AG20443 (cell line): ENCODE data around the gene ARGLU1.

Experiments
- DNase-seq: peaks from one replicate; pipeline ENCODE4 v3.0.0; 2012; ENCODE audit warnings: low spot score, mixed read lengths

ARGLU1 gene

GRCh38 chr13:106499896-106500295 lies 68.0 kb downstream of the ARGLU1 start:
- DNase-seq = no peak

DNA sequence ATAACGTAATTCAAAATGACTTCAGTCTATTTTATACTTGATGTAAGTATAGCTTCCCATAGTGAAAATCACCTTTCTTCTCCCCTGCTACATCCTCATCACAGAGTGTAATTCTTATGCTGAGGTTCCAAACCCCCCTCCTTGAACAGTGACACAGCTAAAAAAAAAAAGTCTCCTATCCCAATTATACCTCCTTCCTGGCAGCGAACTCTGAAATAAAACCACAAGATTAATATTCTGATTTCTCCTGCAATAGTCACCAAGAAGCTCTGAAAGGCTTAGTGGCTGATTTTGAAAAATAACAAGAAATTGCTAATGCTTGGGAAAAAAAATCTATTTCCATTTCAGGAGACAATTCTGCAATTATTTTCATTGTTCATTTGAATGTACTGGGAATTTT lies 68.8 kb downstream of the ARGLU1 start:
- no peak for DNase-seq

DNA sequence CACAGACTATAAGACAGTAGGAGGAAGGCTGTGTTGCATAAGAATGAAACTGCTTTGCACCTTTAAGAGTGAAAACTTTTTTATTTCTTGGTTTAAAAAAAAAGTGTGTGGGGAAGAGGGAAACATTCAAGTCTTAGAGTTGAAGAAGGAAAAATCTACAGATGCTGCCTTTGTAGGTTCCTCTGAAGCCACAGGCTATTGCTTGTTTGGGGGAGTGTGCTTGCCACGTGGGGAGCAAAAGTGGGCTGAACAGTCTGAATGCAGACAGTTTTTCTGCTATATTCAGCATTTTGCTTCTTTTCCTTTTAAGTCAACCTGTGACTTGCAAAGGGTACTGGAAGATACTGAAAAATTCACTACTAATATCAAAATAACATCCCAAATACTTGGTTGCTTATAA lies 69.4 kb downstream of the ARGLU1 start:
- no peak for DNase-seq

- no peak for DNase-seq
Observed at GRCh38 chr13:106498158-106498557, 69.8 kb downstream of the ARGLU1 start.

GRCh38 chr13:106497079-106497478 lies 70.9 kb downstream of the ARGLU1 start:
- DNase-seq = no peak

DNA sequence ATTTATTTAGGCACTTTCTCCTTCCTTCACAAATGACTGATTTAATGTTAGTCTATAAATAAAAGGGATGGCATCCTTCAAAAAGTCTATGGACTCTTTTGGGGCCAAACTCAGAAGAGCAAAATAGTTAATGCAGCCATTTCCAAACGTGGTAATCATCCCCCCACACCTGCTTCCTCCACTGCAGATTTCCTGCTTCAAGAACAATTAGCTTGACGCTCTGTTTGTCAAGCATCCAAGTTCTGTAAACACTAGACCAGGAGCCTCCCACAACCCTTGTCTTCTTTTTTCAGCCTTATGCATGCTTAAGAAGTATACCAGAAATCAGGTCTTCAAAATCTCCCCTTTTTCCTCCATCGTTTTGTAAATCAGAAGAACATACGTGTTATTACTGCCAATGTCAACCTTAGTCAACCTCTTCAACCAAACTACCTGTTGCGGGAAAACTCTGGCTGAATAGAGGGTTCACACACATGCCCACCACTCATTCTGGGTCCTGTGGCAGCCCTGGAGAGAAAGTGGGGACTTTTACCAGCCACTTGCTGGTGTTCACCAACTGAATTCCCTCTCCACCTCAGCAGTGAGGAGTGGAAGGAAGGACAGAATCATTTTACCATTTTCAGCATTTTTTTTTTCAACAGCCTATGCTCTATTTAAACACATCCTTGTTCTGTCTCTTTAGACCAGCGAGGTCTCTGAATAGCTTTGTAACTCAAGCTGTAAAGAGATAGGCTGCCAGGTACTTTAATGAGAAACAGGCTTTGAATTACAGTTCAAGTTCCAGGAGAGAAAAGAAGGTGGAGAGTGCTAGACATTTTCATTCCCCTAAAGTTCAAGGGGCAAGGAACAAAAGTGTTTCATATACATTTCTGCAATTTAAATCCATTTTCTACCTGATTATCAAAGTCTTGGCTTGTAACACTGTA lies 71.6 kb downstream of the ARGLU1 start:
- DNase-seq = no peak

DNA sequence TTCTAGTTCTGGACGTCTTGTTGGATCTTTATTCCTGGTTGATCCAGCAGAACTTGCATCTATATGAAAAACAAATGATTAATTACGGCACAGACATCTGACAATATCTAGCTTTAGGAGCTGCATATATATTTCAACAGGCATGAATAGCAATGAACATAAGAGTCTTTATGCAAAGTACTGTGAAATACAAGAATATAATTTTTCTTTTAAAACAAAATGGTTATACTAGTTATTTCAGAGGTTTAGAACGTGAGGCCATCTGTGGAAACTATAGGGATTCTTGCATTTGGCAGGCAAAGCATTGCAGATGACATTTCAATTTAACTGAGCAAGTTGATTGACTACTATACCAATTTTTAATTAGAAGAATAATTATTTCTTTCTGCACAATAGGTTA lies 73.0 kb downstream of the ARGLU1 start:
- no peak for DNase-seq

DNA sequence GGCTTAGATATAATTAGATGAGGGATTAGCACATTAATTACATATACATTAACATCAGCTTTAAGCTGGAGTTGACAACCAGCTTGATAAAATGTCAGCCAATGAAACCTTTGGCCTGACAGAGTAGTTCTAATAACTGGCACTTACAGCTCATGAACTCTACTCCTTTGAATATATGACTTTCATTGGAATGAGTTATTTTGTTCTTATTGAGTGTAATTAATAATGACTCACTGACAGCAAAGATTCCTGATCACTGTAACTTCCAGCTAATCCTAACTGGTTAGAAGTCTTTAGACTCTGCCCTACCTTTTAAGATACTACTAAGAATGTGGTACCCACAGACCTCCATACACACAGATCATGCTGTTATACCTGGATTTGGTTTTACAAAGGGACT lies 73.4 kb downstream of the ARGLU1 start:
- DNase-seq = no peak

- DNase-seq = no peak
Observed at GRCh38 chr13:106493533-106494220, 74.3 kb downstream of the ARGLU1 start.

DNA sequence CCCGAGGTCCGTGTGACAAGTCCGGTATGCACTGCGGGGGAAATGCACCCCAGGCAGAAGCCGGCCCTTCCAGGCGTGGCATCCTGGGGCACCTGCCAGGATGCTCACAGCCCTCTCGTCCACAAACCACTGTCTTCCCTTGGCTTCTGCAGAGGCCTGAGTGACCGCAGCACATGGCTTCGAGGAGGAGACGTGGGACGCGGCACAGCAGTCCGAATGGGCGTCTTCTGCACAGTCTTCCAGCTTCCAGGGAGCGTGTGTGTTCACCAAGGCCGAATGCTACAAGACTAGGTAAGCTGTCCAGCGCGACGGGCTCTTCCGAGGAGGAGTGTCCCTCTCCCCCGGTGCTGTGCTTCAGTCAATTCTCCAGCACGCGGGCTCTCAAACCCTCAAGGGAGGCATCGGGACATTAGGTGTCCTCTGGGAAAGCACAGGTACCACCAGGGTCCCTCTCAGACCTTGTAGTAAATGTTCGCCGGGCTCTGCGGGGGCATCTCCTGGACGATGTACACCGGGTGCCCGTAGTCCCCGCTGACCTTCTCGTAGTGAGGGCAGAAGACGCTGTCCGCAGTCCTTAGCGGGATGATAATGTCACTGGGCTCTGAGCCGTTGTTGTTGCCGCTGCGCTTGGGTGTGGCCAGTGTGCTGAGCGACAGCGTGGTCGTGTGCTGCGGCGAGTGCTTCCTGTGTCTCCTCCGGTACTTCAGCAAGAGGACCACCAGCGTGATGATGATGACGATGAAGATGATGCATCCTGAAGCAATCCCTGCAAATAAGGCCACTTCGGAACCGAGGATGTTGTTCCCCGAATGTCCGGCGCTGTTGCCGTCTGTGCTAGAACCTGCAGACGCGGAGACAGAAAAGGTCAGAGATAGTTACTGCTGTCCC lies 75.1 kb downstream of the ARGLU1 start:
- no peak for DNase-seq

GRCh38 chr13:106491928-106492587 lies 75.9 kb downstream of the ARGLU1 start:
- DNase-seq = no peak
